GM18507 (cell line): ENCODE data around the gene CSKMT.
"Not testable (repeated sequence)": the region's sequence is repeated elsewhere in the genome, so short reads cannot be mapped to it uniquely, and the experiment has no call there.

Source experiments
- DNase-seq: peaks from one replicate; pipeline ENCODE4 v3.0.0; 2011; ENCODE audit warnings: low read depth; ENCODE audit not compliant: insufficient read length; ENCODE audit errors: extremely low spot score
- FAIRE-seq: peaks from 2 replicates; lab custom pipeline; 2011; peaks lifted over from hg19 to GRCh38; lab: Jason Lieb, UNC

The CSKMT gene

DNA sequence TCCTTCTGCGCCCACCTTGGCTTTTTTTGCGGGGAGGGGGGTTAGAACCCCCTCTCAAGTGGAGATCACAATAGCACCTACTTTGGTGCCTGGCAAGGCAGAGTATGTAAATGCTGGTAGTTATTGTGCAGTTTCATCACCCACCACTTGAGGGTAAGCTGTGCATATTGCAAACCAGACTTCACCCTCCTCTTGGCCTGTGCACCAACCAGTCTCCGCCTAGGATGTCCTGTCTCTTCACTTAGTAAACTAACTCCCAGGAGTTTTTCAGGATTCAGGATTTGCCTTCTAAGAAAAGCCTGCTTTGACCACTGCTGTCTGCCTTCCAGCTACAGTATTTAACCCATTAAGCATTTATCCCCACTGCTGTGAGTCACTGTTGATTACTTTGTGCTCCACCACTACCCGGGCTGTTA, 15.7 kb downstream of the CSKMT start:
- FAIRE-seq (no peak), DNase-seq (no peak)

DNA sequence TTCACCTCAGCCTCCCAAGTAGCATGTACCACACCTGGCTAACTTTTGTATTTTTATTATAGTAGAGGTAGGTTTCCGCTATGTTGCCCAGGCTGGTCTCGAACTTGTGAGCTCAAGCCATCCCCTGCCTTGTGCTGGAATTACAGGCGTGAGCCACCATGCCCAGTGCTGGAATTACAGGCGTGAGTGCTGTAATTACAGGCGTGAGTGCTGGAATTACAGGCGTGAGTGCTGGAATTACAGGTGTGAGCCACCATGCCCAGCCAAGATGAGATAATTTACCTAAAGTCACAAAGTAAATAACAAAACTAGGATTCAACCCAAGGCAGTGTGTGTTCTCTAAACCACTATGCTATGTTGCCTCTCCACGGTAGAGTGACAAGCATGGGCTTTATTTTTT, 17.4 kb downstream of the CSKMT start:
- FAIRE-seq (no peak), DNase-seq (no peak)

DNA sequence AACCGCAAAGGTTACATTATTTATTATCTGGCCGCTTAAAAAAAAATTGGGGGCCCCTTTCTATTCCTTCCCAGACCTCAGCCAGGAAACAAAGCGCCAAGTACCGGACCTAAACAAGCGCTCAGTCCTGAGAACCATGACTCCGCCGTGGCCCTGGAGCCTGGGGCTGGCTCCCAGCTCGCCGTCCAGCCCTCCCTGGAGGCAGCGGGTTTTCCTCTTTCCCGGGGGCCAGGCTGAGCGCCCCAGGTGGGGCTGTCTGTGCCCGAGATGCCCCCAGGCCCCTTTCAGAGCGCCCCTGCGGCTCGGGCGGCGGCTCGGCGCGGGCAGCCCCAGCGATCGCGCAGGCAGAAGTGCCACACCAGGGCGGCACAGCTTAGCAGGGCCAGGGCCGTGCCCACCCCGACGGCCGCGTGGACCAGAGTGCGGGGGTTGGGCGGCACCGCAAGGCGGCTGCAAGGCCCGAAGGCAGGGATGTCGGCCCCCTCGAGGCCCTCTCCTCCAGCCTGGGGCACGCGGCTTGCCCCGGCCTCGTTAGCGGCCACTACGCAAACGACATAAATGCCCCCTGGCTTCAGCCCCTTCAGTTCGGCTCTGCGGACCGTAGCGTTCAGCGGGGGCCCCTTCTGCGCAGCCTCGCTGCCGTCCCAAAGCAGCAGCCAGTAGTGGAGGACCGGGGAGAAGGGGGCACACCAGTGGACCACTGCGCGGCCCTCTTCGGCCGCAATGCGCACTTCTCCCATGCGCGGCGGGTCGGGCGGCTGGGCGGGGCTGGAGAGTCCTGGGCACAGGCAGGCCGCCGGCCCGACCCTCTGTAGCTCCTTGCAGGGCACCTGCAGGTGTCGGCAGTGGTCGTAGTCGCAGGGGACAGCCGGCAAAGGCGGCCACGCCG, 22.6 kb downstream of the CSKMT start:
- FAIRE-seq = no peak
- no peak for DNase-seq

DNA sequence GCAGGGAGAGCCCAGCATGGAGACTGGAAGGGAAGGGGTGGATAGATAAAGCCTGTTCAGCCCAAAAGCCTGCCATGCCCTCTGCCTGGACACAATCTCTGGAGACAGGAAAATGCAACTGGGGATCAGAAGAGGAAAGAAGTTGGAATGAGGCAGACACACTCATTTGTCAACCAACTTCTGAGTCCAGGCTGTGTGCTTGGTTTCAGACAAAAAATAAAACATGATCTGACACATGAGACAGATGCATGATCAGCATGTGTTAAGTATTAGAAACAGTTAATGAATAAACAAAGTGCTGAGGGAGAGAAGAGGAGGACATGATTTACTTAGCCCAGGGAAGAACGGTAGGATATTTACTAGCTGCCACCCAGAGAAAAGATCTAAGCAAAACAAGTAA, 23.4 kb downstream of the CSKMT start:
- FAIRE-seq (no peak), DNase-seq (no peak)

DNA sequence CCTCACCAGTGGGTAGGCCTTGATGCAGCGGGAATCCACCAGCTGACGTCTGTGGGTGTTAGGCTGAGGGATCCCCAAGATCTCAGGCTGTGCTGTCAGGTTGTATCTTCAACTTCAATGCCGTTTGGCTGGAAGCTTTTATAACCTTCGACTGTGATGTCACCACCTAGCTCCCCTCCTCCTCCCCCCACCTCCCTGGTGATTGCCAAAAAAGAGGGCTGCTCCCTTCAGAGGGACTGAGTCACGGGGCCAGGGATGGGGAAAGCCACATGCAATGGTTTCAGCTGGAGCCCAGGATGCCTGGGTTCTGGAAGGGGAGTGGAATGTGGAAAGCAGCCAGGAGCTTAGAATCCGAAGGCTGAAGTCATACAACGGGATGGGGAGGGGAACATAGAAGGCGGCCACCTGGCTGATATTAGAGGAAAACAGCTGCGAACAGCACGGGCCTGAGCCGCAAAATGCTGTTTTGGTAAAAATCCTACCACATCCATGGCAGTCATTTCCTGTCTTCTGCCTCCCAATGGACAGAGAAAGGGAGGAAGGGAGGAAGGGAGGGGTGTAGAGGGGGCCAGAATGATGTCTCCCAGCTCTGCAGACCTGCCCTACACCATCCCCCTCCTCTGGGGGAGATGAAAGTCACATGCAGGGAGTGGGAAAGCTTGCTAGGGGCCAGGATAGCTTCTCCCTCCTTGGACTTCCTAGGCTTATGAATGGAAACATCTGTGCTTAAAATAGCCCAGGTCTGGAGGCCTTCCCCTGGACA, 24.5 kb downstream of the CSKMT start, which contains the start of gene LRRN4CL:
TSS of gene LRRN4CL (minus strand) at position 110 of the 763 bp plus-strand sequence. CDS start 1,022 bp downstream, outside the sequence.
- FAIRE-seq (no peak), DNase-seq (no peak)

DNA sequence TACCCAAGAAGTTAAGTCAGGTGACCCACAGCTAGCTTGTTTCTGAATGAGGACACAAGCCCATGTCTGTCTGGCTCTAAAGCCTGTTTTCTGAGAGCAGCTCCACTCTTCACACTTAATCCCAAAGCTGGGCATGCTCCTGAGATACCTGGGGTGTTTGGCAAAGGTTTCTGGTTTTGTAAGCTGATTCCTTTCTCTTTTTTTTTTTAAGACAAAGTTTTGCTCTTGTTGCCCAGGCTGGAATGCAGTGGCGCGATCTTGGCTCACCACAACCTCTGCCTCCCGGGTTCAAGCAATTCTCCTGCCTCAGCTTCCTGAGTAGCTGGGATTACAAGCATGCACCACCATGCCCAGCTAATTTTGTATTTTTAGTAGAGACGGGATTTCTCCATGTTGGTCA, 28.5 kb downstream of the CSKMT start:
- not testable (repeated sequence) for FAIRE-seq, DNase-seq

DNA sequence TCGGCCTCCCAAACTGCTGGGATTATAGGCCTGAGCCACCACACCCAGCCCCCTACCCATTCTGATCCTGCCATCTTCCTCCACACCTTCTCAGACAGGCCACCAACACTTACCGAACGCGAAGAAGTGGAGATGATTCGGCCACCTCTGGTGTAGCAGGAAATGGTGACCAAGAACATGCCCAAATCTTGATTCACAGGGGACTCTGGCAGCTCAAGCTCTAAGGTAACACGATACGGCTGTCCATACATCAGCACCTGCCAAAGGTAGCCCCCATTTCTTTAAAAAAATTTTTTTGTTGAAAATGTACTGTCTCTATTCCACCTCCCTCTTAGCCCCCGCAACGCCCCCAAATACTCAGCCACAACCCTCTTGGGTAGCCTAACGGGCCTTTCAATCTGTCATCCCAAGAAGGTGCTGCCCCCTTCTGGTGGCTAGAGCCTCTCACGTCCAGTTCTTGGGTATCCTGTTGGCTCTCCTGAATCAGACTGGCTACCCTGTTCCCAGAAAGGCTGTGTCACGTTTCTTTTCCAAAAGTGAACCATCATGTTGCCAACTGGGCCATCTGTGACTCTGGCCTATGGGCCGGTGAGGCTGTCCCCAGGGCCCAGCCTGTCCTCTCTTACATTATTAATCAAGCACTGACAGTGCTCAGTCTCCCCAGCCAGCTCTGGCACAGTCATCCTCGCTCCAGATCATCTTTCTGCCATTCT, 29.5 kb downstream of the CSKMT start:
- FAIRE-seq (peak; percentile 75), DNase-seq (peak; percentile 54)

DNA sequence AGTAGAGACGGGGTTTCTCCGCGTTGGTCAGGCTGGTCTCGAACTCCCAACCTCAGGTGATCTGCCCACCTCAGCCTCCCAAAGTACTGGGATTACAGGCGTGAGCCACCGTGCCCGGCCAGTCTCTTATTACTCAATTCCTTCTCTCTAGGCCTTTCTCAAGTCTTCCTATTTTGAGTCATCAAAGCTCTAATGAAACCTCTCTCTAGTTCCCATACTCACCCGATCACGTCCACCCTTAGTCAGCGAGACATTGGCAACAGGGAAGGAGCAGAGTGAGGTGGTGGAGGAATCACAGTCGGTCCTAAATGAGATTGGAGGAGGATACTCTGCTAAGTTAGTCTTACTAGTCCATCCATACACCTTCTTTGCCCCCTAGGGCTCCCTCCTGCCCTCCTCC, 37.1 kb downstream of the CSKMT start:
- FAIRE-seq (no peak), DNase-seq (no peak)

DNA sequence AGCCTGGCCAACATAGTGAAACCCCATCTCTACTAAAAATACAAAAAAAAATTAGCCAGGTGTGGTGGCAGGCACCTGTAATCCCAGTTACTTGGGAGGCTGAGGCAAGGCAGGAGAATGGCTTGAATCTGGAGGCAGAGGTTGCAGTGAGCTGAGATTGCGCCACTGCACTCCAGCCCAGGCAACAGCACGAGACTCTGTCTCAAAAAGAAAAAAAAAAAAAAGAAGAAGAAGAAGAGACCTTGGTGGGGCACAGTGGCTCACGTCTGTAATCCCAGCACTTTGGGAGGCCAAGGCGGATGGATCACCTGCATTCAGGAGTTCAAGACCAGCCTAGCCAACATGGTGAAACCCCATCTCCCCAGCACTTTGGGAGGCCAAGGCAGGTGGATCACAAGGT, 38.8 kb downstream of the CSKMT start:
- not testable (repeated sequence) for FAIRE-seq, DNase-seq

DNA sequence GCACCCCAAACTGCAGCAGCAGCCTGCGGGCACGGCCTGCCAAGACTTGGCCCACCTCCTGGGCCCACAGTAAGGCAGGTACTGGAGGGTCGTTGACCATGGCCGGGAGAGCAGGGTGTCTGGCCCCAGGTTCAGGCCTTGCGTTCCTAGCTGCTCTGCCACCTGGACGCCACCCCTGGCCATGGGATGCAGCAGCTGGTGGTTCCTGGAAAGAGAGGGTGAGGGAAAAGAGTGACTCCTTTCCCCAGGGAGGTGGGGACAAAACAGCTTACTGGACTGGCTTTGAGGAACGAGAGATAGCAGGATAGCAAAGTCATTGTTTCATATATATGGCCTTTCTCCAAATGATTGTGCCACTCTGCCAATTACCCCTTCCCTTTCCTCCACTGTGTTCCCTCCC, 40.3 kb downstream of the CSKMT start:
- FAIRE-seq (no peak), DNase-seq (no peak)

DNA sequence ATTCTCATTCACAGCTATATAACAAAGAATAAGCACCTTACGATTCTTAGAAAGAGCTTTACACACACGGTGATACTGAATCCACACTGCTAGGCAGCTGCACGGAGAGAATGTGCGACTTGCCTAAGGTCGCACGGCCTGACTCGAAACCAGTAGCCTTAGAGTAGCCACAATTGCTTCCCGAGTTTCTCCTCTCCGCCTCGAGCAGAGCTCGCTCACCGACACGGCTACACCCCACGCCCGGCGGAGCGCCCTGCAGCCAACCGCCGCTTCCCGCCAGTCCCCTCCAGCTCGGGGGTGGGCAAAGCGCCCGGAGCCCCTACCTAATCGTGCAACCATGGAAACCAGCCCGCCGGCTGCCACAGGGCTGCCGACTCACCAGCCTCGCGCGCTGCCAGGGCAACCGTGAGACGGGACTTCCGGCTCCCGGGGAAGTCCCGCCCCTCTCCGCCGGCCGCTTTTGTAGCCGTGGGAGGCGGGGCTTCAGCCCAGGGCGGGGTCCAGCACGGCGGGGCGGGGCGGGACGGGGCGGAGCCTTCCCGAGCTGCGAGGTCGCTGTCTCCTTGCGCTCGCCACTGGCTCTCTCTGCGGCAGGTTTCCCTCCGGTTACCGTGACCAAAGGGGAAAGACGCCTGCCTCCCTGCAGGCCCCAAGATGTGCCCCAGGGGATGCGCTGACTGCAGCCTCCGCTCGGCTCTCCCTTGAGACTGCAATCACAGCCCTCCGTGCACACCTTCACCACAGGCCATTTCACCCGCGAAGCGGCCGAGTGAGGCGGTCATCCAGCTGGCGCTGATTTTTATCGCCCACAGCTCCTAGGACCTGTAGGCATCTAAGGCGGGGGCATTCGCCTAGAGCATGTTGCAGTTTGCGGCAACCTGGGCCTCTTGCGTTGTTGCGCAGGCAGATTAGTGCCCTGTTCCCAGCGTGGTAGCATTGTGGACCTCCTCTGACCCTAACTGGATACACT, 41.1 kb downstream of the CSKMT start:
- DNase-seq (peak; percentile 92), FAIRE-seq (peak; percentile 53)

DNA sequence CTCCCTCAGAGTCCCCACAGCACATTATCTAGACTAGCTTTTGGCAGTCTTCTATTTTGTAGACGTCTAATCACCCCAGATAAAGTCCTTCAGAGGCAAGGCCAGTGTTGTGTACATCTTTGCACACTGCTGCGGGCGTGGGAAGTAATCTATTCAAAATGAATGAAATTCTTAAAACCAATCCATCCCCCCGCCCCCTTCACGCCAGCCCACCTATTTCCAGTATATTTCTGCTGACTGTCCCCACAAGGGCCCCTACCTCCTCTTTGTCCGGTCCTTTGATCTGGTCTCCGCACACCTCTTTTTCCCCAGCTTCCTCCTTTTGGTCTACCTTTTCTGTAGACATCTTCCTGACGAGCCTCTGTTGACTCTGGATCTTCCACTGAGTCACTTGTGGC, 41.7 kb downstream of the CSKMT start:
- DNase-seq (no peak), FAIRE-seq (no peak)

DNA sequence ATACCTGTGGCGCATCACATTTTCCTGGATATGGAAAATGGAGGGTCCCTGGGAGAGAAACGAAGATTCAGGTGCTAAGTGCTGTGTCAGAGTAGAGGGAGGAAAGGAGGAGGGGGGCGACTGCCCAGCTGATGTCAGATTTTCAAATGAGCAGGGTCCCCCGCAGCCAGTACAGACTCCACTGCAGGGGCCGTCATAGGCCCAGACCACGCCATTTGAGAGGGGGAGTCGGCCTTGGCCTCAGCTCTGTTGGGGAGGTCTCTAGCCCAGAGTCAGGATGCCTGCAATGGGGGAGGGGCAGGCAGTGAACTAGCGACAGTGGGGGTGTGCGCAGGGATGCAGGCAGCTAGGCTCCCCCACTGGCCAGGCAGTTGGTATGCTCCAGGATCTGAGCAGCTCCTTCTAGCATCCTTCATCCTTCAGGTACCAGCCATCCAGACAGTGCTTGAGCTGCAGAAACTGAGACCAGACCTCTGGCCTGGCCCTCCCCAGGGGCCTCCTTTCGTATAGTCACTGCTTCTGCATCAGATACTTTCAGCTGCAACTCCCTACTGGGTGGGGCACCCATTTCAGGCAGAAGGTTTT, 42.3 kb downstream of the CSKMT start, which contains the start of the genes BSCL2 and GNG3:
TSS of gene BSCL2 (minus strand) at position 148 of the 585 bp plus-strand sequence. CDS start 229 bp downstream, outside the sequence.
TSS of gene GNG3 (plus strand) at position 400 of the 585 bp plus-strand sequence. CDS start 620 bp downstream, outside the sequence.
- no peak for FAIRE-seq
- DNase-seq = no peak

DNA sequence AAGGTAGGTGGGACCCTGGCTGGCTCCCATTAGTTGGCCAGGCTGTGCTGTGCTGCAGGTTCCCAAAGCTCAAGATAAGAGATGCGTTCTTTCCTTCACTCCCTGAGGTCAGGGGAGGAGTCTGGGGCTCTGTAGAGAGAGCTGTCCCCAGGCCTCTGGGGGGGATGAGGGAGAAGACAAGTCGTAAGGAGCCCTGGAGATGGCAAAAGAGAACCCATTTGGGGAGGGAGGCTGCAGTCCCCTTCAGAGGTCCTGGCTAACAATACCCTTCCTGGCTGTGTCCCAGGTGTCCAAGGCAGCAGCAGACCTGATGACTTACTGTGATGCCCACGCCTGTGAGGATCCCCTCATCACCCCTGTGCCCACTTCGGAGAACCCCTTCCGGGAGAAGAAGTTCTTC, 43.3 kb downstream of the CSKMT start:
- no peak for FAIRE-seq

DNA sequence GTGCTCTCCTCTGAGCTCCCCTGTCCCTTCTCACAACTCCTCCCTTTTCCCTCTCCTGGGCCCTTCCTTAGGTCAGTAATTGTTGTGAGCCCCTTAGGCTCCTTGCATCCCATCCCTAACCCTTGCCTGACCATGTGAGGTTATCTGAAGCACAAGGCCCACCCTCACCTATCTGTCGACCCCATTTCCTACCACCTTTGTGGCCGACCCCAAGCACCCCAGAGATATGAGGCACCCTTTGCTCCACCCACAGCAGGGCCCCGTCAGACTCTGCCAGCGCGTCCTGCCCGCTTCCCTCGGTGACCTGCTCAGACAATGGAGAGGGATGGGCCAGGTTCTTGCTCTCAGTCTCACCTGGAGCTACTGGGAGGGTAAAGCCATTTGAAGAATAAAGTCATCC, 43.7 kb downstream of the CSKMT start:
- DNase-seq = no peak
- FAIRE-seq = no peak

More for the DNA sequence above, 43.3 kb downstream of the CSKMT start:
- no peak for DNase-seq

DNA sequence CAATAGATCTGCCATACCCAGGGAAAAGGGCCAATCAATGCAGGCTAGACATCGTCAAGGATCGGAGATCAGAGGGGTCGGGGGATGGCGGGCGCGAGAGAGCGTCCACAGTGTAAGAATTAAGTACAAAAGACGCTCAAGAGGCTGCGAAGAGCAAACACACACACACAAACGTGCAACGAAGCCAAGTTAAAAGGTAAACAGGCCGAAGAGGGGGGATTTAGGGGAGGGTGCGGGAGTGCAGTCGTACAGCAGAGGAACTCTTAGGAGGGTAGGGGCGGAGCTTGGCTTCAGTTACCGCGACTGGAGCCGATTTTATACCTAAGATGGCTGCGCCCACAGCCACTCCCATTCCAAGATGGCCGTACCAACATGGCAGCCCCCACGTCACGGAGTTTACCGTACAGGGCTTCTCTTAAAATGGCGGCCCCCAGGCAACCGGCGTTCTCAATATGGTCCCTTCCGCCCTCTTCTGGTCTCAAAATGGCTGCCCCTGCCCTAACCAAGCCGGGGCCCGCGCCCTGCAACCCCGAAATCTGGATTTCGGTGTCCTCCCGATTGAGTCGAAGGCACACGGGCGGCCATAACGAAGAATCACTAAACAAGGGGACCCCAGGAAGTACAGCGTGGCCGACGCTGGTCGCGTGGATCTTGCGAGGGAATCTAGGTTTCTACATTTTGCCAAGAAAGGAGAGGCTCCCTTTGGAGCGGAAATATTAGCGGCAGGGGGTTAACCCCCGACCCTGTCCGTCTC, 44.3 kb downstream of the CSKMT start:
- DNase-seq = peak; percentile 80
- peak; percentile 97 for FAIRE-seq

DNA sequence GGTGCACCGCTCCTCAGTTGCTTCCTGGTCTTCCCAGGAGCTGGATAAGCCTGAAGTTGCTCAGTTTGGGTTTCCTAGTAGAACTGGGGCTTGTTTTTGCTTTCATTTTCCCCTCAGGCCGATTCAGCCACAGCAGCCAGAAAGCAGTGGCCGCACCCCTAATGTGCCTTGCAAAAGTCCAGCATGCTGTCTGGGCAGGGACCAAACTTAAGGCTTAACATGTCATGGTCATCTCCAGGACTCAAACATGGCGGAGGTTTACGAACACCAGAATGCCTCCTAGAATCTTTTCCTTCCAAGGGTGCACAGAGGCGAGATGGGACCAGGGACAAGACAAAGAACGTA, 44.9 kb downstream of the CSKMT start:
- no peak for FAIRE-seq
- no peak for DNase-seq
